Ovary (tissue), 9 donors: ENCODE results near the gene KBTBD8. TPM values are rescaled to one million over a fixed set of nuclear protein-coding genes. Genes with fewer than 3 reads are reported as not detected.

ENCODE experiments used
- DNase-seq, 5 donors: peaks; one replicate each; pipeline ENCODE4 v3.0.0-alpha.2; 2019 to 2020
- H3K27ac ChIP-seq, 2 donors: fragments of 200-600 bp; one replicate each; pipeline versions ENCODE4 v1.5.1 to v1.8.0; 2019 to 2022
- H3K27me3 ChIP-seq: fragments of 200-600 bp; one replicate; pipeline ENCODE4 v1.8.0; 2022
- H3K36me3 ChIP-seq: fragments of 200-600 bp; sonication (generic); one replicate; pipeline ENCODE4 v1.5.1; 2019
- H3K4me1 ChIP-seq: one replicate; pipeline ENCODE4 v1.8.1; 2013; ENCODE audit warnings: mild to moderate bottlenecking, moderate library complexity; ENCODE audit not compliant: insufficient read depth
- H3K4me3 ChIP-seq: fragments of 200-600 bp; sonication (generic); one replicate; pipeline ENCODE4 v1.5.1; 2017
- H3K9me3 ChIP-seq, 2 donors: fragments of 200-600 bp in 1 of 2; sonication (generic) in 1 of 2; one replicate each; pipeline versions ENCODE4 v1.5.1 to v1.8.1; 2013 to 2019; ENCODE audit warnings: mild to moderate bottlenecking in 1 of 2, moderate library complexity in 1 of 2
- EP300 ChIP-seq: sonication (generic); formaldehyde crosslinking; IDR thresholded peaks from one replicate; pipeline ENCODE4 v1.6.1; 2017; ENCODE audit warnings: antibody characterized with exemption
- POLR2A ChIP-seq: fragments of 450-650 bp; IDR thresholded peaks from one replicate; pipeline ENCODE4 v1.6.1; 2017; ENCODE audit warnings: antibody characterized with exemption, mild to moderate bottlenecking, moderate library complexity
- WGBS, 3 donors: extraction: QIAGEN DNeasy Blood & Tissue Kit in 1 of 3; methylation state at CpG; one replicate each; pipeline versions ENCODE4 v1.1.5 to v1.1.7; 2013 to 2017; 5-methylcytosine and 5-hydroxymethylcytosine counted together
- intact Hi-C, 4 donors: fragments of 100-400 bp; cut with DNase I; formaldehyde crosslinking; loops; one replicate each; pipeline versions ENCODE4 v1.11.0 to v1.15.1; 2022 to 2023
- polyA plus RNA-seq, 2 donors: library from polyadenylated mRNA; stranded (reverse); fragments of 200-250 nt in 1 of 2; fragments of 350-450 nt in 1 of 2; fragmentation: Illumina TruSeq in 1 of 2; extraction: RNeasy Lipid Tissue Mini Kit (QIAGEN cat#74804) in 1 of 2; gene quantifications; one replicate each; pipeline ENCODE4 v1.2.3, GENCODE V29; 2013 to 2014
- total RNA-seq, 7 donors: library from RNA; depleted of rRNA in 2 of 7; stranded (reverse); fragments of >200 nt in 2 of 7; fragmentation: NEBNext Ultra II Directional in 3 of 7; extraction: Animal tissue kit (Norgen Biotek cat#: 25700) in 3 of 7; gene quantifications; one replicate each; pipeline versions ENCODE4 v1.1.0 to v1.2.4, GENCODE V29; 2016 to 2023
- TF ChIP-seq, protein P1 (sequence below), 3 donors: fragments of 450-650 bp in 2 of 3; fragments of 200-600 bp in 1 of 3; IDR thresholded peaks; one replicate each; pipeline versions ENCODE4 v1.5.1 to v1.8.0; 2016 to 2022; ENCODE audit warnings: antibody characterized with exemption in 3 of 3, mild to moderate bottlenecking in 1 of 3
- donor health status: DM: no; HTN: no; CAD: no; lungs with moderate emphysema.
- donor health status: DM: no; HTN: no; CAD: no.
- donor health status: Bipolar disorder and iron deficiency.
- donor health status: DM: yes; HTN: yes; CAD: no.
- donor health status: DM: no; HTN: no; CAD: no.
- donor health status: DM: yes; HTN: yes; CAD: no.

Gene KBTBD8
- total and polyA plus RNA-seq, 9 donors, result 0.07 to 0.97 (median 0.55) TPM

DNA sequence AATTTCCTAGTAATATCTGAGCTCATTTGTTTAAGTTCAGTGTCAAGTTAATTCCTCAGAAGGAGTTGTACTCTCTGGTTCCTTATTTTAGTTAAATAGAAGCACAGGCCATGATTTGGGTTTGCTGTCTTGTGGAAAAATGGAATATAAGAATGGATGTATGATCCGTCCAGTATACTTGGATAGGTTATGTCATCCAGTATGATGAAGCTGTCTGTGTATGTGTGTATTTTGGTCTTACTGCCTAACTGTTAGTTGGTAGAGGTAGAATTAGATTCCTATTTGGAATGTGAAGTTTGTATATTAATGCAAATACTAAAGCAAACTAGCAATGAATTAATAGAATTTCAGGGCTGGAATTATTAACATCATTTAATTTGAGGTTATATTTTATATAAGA, 7.9 kb downstream of the KBTBD8 start:
- intact Hi-C loops, result no loop called here
- no peak for DNase-seq
- no peaks in the 10 kb centered on the region for H3K27me3 ChIP-seq
- H3K4me1 ChIP-seq, result no peaks in the 10 kb centered on the region
- H3K27ac ChIP-seq, result no peak overlapping the region
- no peaks in the 10 kb centered on the region for H3K36me3 ChIP-seq
- no peak overlapping the region for H3K4me3 ChIP-seq
- TF ChIP-seq, protein P1, sequence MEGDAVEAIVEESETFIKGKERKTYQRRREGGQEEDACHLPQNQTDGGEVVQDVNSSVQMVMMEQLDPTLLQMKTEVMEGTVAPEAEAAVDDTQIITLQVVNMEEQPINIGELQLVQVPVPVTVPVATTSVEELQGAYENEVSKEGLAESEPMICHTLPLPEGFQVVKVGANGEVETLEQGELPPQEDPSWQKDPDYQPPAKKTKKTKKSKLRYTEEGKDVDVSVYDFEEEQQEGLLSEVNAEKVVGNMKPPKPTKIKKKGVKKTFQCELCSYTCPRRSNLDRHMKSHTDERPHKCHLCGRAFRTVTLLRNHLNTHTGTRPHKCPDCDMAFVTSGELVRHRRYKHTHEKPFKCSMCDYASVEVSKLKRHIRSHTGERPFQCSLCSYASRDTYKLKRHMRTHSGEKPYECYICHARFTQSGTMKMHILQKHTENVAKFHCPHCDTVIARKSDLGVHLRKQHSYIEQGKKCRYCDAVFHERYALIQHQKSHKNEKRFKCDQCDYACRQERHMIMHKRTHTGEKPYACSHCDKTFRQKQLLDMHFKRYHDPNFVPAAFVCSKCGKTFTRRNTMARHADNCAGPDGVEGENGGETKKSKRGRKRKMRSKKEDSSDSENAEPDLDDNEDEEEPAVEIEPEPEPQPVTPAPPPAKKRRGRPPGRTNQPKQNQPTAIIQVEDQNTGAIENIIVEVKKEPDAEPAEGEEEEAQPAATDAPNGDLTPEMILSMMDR (IDR thresholded peaks at IDR 0.05), result no peak
- TF ChIP-seq POLR2A, result no peak
- no peak for TF ChIP-seq EP300
- WGBS, 3 donors, result 91 to 100% (median 97%) methylated on average over 1 of the region's 1 CpG
- no peaks in the 10 kb centered on the region for H3K9me3 ChIP-seq

GRCh38 chr3:67006460-67006859, 8.4 kb downstream of the KBTBD8 start:
- no peaks in the 10 kb centered on the region for H3K27me3 ChIP-seq
- H3K27ac ChIP-seq, result no peak overlapping the region
- no peaks in the 10 kb centered on the region for H3K36me3 ChIP-seq
- no peaks in the 10 kb centered on the region for H3K4me1 ChIP-seq
- intact Hi-C loops, result no loop called here
- TF ChIP-seq POLR2A (no peak), EP300 (no peak)
- TF ChIP-seq, protein P1 (IDR thresholded peaks at IDR 0.05), result no peak
- H3K9me3 ChIP-seq, result no peaks in the 10 kb centered on the region
- DNase-seq, result no peak
- WGBS, 3 donors, result 53 to 68% (median 55%) methylated on average over 5 of the region's 5 CpGs
- H3K4me3 ChIP-seq, result no peak overlapping the region

DNA sequence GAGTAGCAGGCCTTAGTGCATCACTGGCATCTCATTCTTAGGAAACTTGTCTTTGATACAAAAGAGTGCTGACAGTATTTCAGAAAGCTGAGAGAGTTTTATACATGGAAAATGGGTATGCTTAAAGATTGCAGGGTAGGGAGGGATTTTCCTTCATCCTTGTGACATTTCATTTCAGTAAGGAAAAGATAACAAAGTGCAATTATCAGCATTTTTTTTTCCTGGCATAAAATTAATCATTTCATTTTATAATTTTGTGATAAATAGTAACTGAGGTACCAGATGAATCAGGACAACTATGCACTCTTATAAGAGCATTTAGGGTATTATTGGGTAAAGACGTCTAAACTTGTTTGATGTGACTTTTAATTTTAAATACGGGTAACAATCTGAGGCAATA, 10.3 kb downstream of the KBTBD8 start:
- H3K9me3 ChIP-seq, result no peaks in the 10 kb centered on the region
- no peaks in the 10 kb centered on the region for H3K27me3 ChIP-seq
- no peak for DNase-seq
- no peaks in the 10 kb centered on the region for H3K4me1 ChIP-seq
- WGBS, 3 donors, result 88 to 92% (median 88%) methylated on average over 2 of the region's 2 CpGs
- TF ChIP-seq POLR2A (no peak), EP300 (no peak)
- TF ChIP-seq, protein P1 (IDR thresholded peaks at IDR 0.05), result no peak
- H3K36me3 ChIP-seq, result no peaks in the 10 kb centered on the region
- no peak overlapping the region for H3K4me3 ChIP-seq
- no peak overlapping the region for H3K27ac ChIP-seq
- intact Hi-C loops, result no loop called here

- no peak for DNase-seq
- WGBS, 3 donors, result 24 to 43% (median 33%) methylated on average over 3 of the region's 3 CpGs
- TF ChIP-seq, protein P1 (IDR thresholded peaks at IDR 0.05), result no peak
- TF ChIP-seq EP300 (no peak), POLR2A (no peak)
- Histone ChIP-seq H3K4me3 (no peak overlapping the region), H3K9me3 (no peaks in the 10 kb centered on the region), H3K36me3 (no peaks in the 10 kb centered on the region), H3K27ac (no peak overlapping the region), H3K27me3 (no peaks in the 10 kb centered on the region), H3K4me1 (no peaks in the 10 kb centered on the region)
- intact Hi-C loops, result no loop called here
Observed at GRCh38 chr3:67009716-67010115, 11.6 kb downstream of the KBTBD8 start.
